Peyer's patch (tissue), 4 donors: ENCODE results near the gene CD300A.

ENCODE experiments used
- CTCF ChIP-seq, 6 experiments: fragments of 450-650 bp in 4 of 6; fragments of 200-600 bp in 2 of 6; sonication (generic) in 1 of 6; IDR thresholded peaks; one replicate each; pipeline ENCODE4 v1.5.1; 2017 to 2019; ENCODE audit warnings: antibody characterized with exemption in 6 of 6, mild to moderate bottlenecking in 3 of 6, moderate library complexity in 1 of 6
- POLR2A ChIP-seq, 2 donors: fragments of 450-650 bp; IDR thresholded peaks; one replicate each; pipeline ENCODE4 v1.5.1; 2017; ENCODE audit warnings: antibody characterized with exemption in 2 of 2, mild to moderate bottlenecking in 2 of 2, moderate library complexity in 2 of 2

GRCh38 chr17:74427048-74427762, 39.2 kb upstream of the CD300A start:
- peak; percentile 60 to 85 for TF ChIP-seq POLR2A (IDR thresholded peaks at IDR 0.05)
- TF ChIP-seq CTCF (IDR thresholded peaks at IDR 0.05): no peak
